Activated naive CD4-positive, alpha-beta T cell treated with anti-CD3 and anti-CD28 coated beads, Interleukin-2, amount 10 ng/mL, durations not matched to agents 7 days and 5 days (primary cell): ENCODE data around the gene UXS1.

ENCODE experiments used
- CTCF ChIA-PET: fragments of 350-600 bp; sonication (Branson Sonifier 250); formaldehyde crosslinking; loops from one replicate; lab custom pipeline; 2021; ENCODE audit warnings: antibody characterized with exemption; lab: Charles Lee
- DNase-seq: peaks from one replicate; pipeline ENCODE4 v3.0.0-alpha.2; 2020
- H3K27ac Mint-ChIP-seq: one replicate; pipeline ENCODE4 v1.8.0; 2021; ENCODE audit warnings: mild to moderate bottlenecking, moderate library complexity, mixed read lengths
- H3K27me3 Mint-ChIP-seq: one replicate; pipeline ENCODE4 v1.8.0; 2021; ENCODE audit warnings: mild to moderate bottlenecking, mixed read lengths
- H3K36me3 Mint-ChIP-seq: one replicate; pipeline ENCODE4 v1.8.0; 2021; ENCODE audit warnings: mixed read lengths
- H3K4me1 Mint-ChIP-seq: one replicate; pipeline ENCODE4 v1.8.0; 2021; ENCODE audit warnings: mixed read lengths
- H3K4me3 Mint-ChIP-seq: one replicate; pipeline ENCODE4 v1.8.0; 2021; ENCODE audit warnings: mild to moderate bottlenecking, moderate library complexity, mixed read lengths
- H3K9me3 Mint-ChIP-seq: one replicate; pipeline ENCODE4 v1.8.0; 2021; ENCODE audit warnings: mixed read lengths

The UXS1 gene

GRCh38 chr2:106054321-106054720 lies 139.8 kb downstream of the UXS1 start:
- H3K27me3 Mint-ChIP-seq: peaks cover 2% of the 10 kb centered on the region
- CTCF ChIA-PET: no interaction called here
- peak overlapping the region; percentile 91 for H3K27ac Mint-ChIP-seq
- peaks cover 83% of the 10 kb centered on the region for H3K4me1 Mint-ChIP-seq
- H3K9me3 Mint-ChIP-seq: peaks cover 13% of the 10 kb centered on the region
- peaks cover 26% of the 10 kb centered on the region for H3K36me3 Mint-ChIP-seq
- DNase-seq: no peak
- no peak overlapping the region for H3K4me3 Mint-ChIP-seq

- peaks cover 22% of the 10 kb centered on the region for H3K36me3 Mint-ChIP-seq
- DNase-seq: no peak
Measured at GRCh38 chr2:106053581-106053980, 140.5 kb downstream of the UXS1 start.

GRCh38 chr2:106053116-106053515 lies 141.0 kb downstream of the UXS1 start:
- Mint-ChIP-seq H3K4me1 (peaks cover 81% of the 10 kb centered on the region), H3K27ac (no peak overlapping the region), H3K4me3 (no peak overlapping the region), H3K27me3 (peaks cover 5% of the 10 kb centered on the region), H3K36me3 (peaks cover 22% of the 10 kb centered on the region), H3K9me3 (peaks cover 11% of the 10 kb centered on the region)
- CTCF ChIA-PET: no interaction called here
- no peak for DNase-seq

More at GRCh38 chr2:106053581-106053980, 140.5 kb downstream of the UXS1 start:
- Mint-ChIP-seq H3K4me1 (peaks cover 83% of the 10 kb centered on the region), H3K9me3 (peaks cover 11% of the 10 kb centered on the region), H3K27ac (no peak overlapping the region), H3K4me3 (no peak overlapping the region), H3K27me3 (peaks cover 5% of the 10 kb centered on the region)
- CTCF ChIA-PET: no interaction called here

- Mint-ChIP-seq H3K36me3 (no peaks in the 10 kb centered on the region), H3K9me3 (no peaks in the 10 kb centered on the region), H3K4me1 (peaks cover 13% of the 10 kb centered on the region), H3K4me3 (no peak overlapping the region), H3K27ac (no peak overlapping the region), H3K27me3 (peaks cover 13% of the 10 kb centered on the region)
- CTCF ChIA-PET: no interaction called here
- no peak for DNase-seq
Measured at GRCh38 chr2:106044859-106045258, 149.2 kb downstream of the UXS1 start.

GRCh38 chr2:106044021-106044420 lies 150.1 kb downstream of the UXS1 start:
- Mint-ChIP-seq H3K4me1 (peaks cover 10% of the 10 kb centered on the region), H3K4me3 (no peak overlapping the region), H3K9me3 (no peaks in the 10 kb centered on the region), H3K36me3 (peaks cover 2% of the 10 kb centered on the region), H3K27ac (no peak overlapping the region), H3K27me3 (peaks cover 12% of the 10 kb centered on the region)
- CTCF ChIA-PET: no interaction called here
- DNase-seq: no peak
